Measurements from ENCODE around the gene DEPDC7. TPM values are rescaled to one million over a fixed set of nuclear protein-coding genes. Genes with fewer than 3 reads are reported as not detected.

DEPDC7 gene
- total RNA-seq, 1 experiment from 2014 or later: 5.6 TPM

GRCh38 chr11:33063326-33063881, 47.7 kb downstream of the DEPDC7 start (continued):
- no peak for TF ChIP-seq CREM (CRISPR knock-in tag; IDR thresholded peaks at IDR 0.05)
- TF ChIP-seq FOXP1 (CRISPR knock-in tag; IDR thresholded peaks at IDR 0.05; ENCODE audit: borderline replicate concordance): no peak

GRCh38 chr11:33064033-33064825, 48.6 kb downstream of the DEPDC7 start:
- POLR2A ChIA-PET: interaction anchor here (1.0 kb wide), 1 partner anchor 24 kb away, joined by 3 read pairs; no protein-coding TSS in a partner anchor
- Mint-ChIP-seq H3K27me3 (ENCODE audit: low read depth) (no peaks in the 10 kb centered on the region), H3K9me3 (no peaks in the 10 kb centered on the region), H3K4me3 (no peak overlapping the region), H3K27ac (peak overlapping the region; percentile 84), H3K4me1 (peaks cover 33% of the 10 kb centered on the region), H3K36me3 (peaks cover 37% of the 10 kb centered on the region)
- ATAC-seq: no peak
- TF ChIP-seq ZNF671 (CRISPR knock-in tag; IDR thresholded peaks at IDR 0.05) (no peak), GTF2I (CRISPR knock-in tag; conservative IDR thresholded peaks at IDR 0.05) (no peak), HMGA2 (CRISPR knock-in tag; IDR thresholded peaks at IDR 0.05) (no peak), CBFB (CRISPR knock-in tag; IDR thresholded peaks at IDR 0.05; ENCODE audit: low read depth) (no peak), FOXJ3 (CRISPR knock-in tag; IDR thresholded peaks at IDR 0.05; ENCODE audit: borderline replicate concordance) (no peak), ZMAT4 (CRISPR knock-in tag; IDR thresholded peaks at IDR 0.05) (no peak), NFYB (CRISPR knock-in tag; conservative IDR thresholded peaks at IDR 0.05; ENCODE audit: low read depth) (no peak), ZNF416 (CRISPR knock-in tag; IDR thresholded peaks at IDR 0.05) (no peak), TP53 (CRISPR knock-in tag; IDR thresholded peaks at IDR 0.05) (no peak), AR (CRISPR knock-in tag; IDR thresholded peaks at IDR 0.05) (no peak), CREM (CRISPR knock-in tag; IDR thresholded peaks at IDR 0.05) (no peak), E2F1 (CRISPR knock-in tag; IDR thresholded peaks at IDR 0.05) (no peak), EMX1 (CRISPR knock-in tag; IDR thresholded peaks at IDR 0.05) (no peak), NR3C1 (CRISPR knock-in tag; conservative IDR thresholded peaks at IDR 0.05; ENCODE audit: low read depth) (no peak), E2F5 (CRISPR knock-in tag; IDR thresholded peaks at IDR 0.05) (no peak), GRHL2 (CRISPR knock-in tag; IDR thresholded peaks at IDR 0.05; ENCODE audit: insufficient replicate concordance, severe bottlenecking) (no peak), ZBTB43 (CRISPR knock-in tag; IDR thresholded peaks at IDR 0.05) (no peak)
- no peak for DNase-seq (ENCODE audit: low spot score)
- CTCF ChIA-PET: interaction anchor here (1.0 to 2.1 kb wide), 4 partner anchors 83 to 255 kb away, joined by 3 to 27 read pairs (median 12); no protein-coding TSS in a partner anchor

Data from WTC11 (cell line).